ENCODE results near the gene MUC5B. TPM values are rescaled to one million over a fixed set of nuclear protein-coding genes. Genes with fewer than 3 reads are reported as not detected.
"Not testable (repeated sequence)": the region's sequence is repeated elsewhere in the genome, so short reads cannot be mapped to it uniquely, and the experiment has no call there.

Gene MUC5B
- total RNA-seq, 3 donors from 2014 or later, result 2.0 to 6.9 TPM; not detected in 1

DNA sequence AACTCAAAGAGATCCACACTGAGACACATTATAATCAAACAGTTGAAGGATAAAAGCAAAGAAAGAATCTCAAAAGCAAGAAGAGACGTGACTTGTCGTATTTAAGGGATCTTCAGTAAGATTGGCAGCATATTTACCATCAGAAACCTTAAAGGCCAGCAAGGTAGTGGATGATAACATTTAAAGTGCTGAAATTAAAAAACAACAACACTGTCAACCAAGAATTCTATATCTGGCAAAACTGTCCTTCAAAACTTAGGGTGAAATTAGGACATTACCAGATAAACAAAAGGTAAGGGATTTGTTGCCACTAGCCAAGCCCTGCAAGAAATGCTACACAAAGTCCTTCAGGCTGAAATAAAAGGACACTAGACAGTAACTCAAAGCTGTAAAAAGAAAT is 11.0 kb upstream of the MUC5B start:
- TF ChIP-seq, protein P1, sequence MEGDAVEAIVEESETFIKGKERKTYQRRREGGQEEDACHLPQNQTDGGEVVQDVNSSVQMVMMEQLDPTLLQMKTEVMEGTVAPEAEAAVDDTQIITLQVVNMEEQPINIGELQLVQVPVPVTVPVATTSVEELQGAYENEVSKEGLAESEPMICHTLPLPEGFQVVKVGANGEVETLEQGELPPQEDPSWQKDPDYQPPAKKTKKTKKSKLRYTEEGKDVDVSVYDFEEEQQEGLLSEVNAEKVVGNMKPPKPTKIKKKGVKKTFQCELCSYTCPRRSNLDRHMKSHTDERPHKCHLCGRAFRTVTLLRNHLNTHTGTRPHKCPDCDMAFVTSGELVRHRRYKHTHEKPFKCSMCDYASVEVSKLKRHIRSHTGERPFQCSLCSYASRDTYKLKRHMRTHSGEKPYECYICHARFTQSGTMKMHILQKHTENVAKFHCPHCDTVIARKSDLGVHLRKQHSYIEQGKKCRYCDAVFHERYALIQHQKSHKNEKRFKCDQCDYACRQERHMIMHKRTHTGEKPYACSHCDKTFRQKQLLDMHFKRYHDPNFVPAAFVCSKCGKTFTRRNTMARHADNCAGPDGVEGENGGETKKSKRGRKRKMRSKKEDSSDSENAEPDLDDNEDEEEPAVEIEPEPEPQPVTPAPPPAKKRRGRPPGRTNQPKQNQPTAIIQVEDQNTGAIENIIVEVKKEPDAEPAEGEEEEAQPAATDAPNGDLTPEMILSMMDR (IDR thresholded peaks at IDR 0.05), result no peak
- TF ChIP-seq POLR2A (IDR thresholded peaks at IDR 0.05), result no peak
- no peak for TF ChIP-seq POLR2AphosphoS5 (IDR thresholded peaks at IDR 0.05)
- H3K9me3 ChIP-seq, result peaks cover 4 to 20% of the 10 kb centered on the region in 2 donors
- intact Hi-C loops (cut with DNase I; ENCODE audit: low total_unique reads), result no loop called here
- no peaks in the 10 kb centered on the region for H3K4me1 ChIP-seq
- H3K27me3 ChIP-seq, result no peaks in the 10 kb centered on the region
- no peaks in the 10 kb centered on the region for H3K36me3 ChIP-seq
- H3K4me3 ChIP-seq, result no peak overlapping the region
- H3K27ac ChIP-seq, result no peak overlapping the region
- no peak for DNase-seq (ENCODE audit: low spot score in 2 of 2)

DNA sequence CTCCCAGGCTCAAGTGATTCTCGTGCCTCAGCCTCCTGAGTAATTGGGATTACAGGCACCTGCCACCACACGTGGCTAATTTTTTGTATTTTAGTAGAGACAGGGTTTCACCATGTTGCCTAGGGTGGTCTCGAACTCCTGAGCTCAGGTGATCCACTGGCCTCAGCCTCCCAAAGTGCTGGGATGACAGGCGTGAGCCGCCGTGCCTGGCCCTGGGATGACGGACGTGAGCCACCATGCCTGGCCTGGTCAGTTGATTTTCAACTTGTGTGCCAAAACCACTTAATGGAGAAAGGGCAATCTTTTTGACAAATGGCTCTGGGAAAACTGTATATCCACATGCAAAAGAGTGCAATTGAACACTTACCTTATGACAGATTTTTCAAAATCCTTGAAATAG is 7.0 kb upstream of the MUC5B start:
- H3K27me3 ChIP-seq, result peaks cover 0 to 24% of the 10 kb centered on the region in 2 donors
- H3K4me1 ChIP-seq; intact Hi-C loops (cut with DNase I; ENCODE audit: low total_unique reads); H3K36me3 ChIP-seq; H3K27ac ChIP-seq; DNase-seq (ENCODE audit: low spot score in 2 of 2); H3K4me3 ChIP-seq: not testable (repeated sequence)
- H3K9me3 ChIP-seq, result peaks cover 4 to 20% of the 10 kb centered on the region in 2 donors

DNA sequence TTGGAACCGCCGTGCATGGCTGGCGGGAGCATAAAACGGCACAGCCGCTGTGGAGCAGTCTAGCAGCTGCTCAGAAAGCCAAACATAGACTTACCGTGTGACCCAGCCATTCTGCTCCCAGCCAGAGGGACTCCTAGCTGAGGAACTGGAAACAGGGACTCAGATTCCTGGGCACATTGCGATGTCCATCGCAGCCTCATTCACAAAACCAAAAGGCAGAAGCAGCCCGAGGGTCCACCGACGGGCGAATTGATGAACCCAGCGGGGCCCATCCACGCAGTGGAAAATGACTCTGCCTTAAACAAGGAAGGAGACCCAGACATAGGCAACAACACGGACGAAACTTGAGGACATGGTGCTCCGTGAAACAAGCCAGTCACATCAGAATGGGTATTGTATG is 5.7 kb upstream of the MUC5B start:
- H3K36me3 ChIP-seq, result no peaks in the 10 kb centered on the region
- peaks cover 0 to 36% of the 10 kb centered on the region in 2 donors for H3K27me3 ChIP-seq
- H3K4me1 ChIP-seq, result no peaks in the 10 kb centered on the region
- intact Hi-C loops (cut with DNase I; ENCODE audit: low total_unique reads), result no loop called here
- peaks cover under 1 to 10% of the 10 kb centered on the region in 2 donors for H3K9me3 ChIP-seq
- no peak overlapping the region for H3K4me3 ChIP-seq
- DNase-seq (ENCODE audit: low spot score in 2 of 2), result no peak
- TF ChIP-seq POLR2A (IDR thresholded peaks at IDR 0.05) (no peak), POLR2AphosphoS5 (IDR thresholded peaks at IDR 0.05) (no peak)
- TF ChIP-seq, protein P1 (IDR thresholded peaks at IDR 0.05), result no peak
- no peak overlapping the region for H3K27ac ChIP-seq

DNA sequence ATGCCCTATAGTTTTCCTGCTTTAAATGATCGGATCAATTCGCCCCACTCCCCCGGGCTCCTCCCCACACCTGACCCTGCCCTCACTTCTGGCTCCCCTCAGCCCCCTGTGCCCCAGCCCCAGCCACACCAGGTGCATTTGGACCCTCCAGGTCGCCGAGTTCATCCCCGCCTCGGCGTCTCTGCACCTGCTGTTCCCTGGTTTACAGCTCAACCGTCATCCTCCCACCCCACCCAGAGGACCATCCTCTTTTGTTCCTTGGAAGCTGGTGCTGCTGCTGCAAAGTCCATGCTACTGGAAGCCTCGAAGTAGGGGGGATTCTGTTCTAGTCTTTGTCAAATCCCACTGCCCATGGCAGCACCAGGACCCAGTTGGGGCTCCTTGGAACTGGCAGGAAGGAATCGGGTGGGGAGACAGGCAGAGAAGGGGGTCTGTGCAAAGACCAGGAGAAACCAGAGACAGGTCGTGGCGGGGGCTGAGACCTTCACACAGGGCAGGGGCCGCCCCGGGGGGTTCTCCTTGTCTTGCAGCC is 4.5 kb upstream of the MUC5B start:
- Histone ChIP-seq H3K4me1 (peaks cover 0 to 4% of the 10 kb centered on the region in 2 donors), H3K4me3 (no peak overlapping the region), H3K36me3 (no peaks in the 10 kb centered on the region), H3K9me3 (no peaks in the 10 kb centered on the region), H3K27me3 (peaks cover 0 to 47% of the 10 kb centered on the region in 2 donors), H3K27ac (no peak overlapping the region)
- TF ChIP-seq POLR2A (IDR thresholded peaks at IDR 0.05) (no peak), POLR2AphosphoS5 (IDR thresholded peaks at IDR 0.05) (no peak)
- TF ChIP-seq, protein P1 (IDR thresholded peaks at IDR 0.05), result no peak
- DNase-seq (ENCODE audit: low spot score in 2 of 2), result no peak
- intact Hi-C loops (cut with DNase I; ENCODE audit: low total_unique reads), result no loop called here

DNA sequence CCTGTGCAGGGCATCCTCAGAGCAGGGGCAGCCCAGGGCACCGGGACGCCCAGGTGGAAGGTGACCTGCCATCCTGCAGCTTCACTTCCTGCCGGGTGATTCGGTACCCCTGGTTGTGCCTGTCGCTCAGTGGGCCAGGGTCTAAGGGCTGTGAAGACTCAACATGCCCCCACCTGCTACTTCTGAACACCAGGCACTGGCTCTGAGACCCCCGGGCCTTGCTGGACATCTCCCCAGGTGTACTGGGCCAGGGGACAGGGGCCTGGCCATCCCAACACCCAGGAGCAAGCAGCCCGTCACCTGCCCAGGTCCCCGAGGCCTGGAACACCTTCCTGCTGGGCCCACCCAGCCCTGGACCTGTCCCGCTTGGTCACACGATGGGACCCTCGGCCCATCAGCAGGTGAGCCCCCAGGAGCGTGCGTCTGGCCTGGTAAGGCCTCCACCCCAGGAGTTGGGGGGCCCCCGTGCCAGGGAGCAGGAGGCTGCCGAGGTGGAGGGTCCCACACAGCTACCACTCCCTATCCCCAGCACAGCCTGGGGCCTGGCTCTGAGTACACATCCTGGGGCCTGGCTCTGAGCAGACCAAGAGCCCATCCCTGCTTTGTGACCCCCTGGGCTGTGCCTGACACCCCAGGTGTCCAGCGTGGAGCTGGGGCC is 3.9 kb upstream of the MUC5B start:
- Histone ChIP-seq H3K27ac (peak overlapping the region in 1 of 2 donors; percentile 69), H3K4me1 (peaks cover 0 to 4% of the 10 kb centered on the region in 2 donors), H3K27me3 (peaks cover 1 to 52% of the 10 kb centered on the region in 2 donors), H3K36me3 (no peaks in the 10 kb centered on the region), H3K4me3 (no peak overlapping the region), H3K9me3 (no peaks in the 10 kb centered on the region)
- TF ChIP-seq, protein P1 (IDR thresholded peaks at IDR 0.05), result no peak
- DNase-seq (ENCODE audit: low spot score in 2 of 2), result no peak
- intact Hi-C loops (cut with DNase I; ENCODE audit: low total_unique reads), result no loop called here
